ENCODE data around the gene PNMA8B. TPM values are rescaled to one million over a fixed set of nuclear protein-coding genes. Genes with fewer than 3 reads are reported as not detected.

Gene PNMA8B
- total and polyA plus RNA-seq, 2 donors (not counting 3 experiments of a cell fraction or from before 2014, with no cell fraction given): 0.11 TPM; not detected in 1

GRCh38 chr19:46513461-46514236, 18.0 kb upstream of the PNMA8B start:
- POLR2A ChIA-PET: no interaction called here
- FAIRE-seq (peak; percentile 90), DNase-seq (ENCODE audit: low read depth, low spot score) (peak; percentile 55)
- Histone ChIP-seq H3K4me1 (ENCODE audit: control insufficient read depth, extremely low read depth, insufficient read depth, low read length) (no peaks in the 10 kb centered on the region), H3K9me3 (replicated peaks; ENCODE audit: control insufficient read depth, insufficient read depth, low read length) (no peaks in the 10 kb centered on the region), H3K4me2 (ENCODE audit: insufficient read depth, low read length) (no peak overlapping the region), H3K27me3 (ENCODE audit: control insufficient read depth in 2 of 2, insufficient read depth in 2 of 2, low read length in 2 of 2) (no peaks in the 10 kb centered on the region), H3K4me3 (replicated peaks in 1 of 3; ENCODE audit: insufficient read depth in 1 of 3, low read depth in 1 of 3, low read length in 3 of 3) (no peak overlapping the region), H2AFZ (ENCODE audit: low read depth, low read length) (no peak overlapping the region), H3K9ac (replicated peaks; ENCODE audit: extremely low read depth, insufficient read depth, low read length) (no peak overlapping the region), H3K9me1 (replicated peaks; ENCODE audit: control insufficient read depth, extremely low read depth, insufficient read depth, low read length) (no peaks in the 10 kb centered on the region), H3K27ac (ENCODE audit: insufficient read depth, low read depth, low read length) (no peak overlapping the region), H4K20me1 (replicated peaks; ENCODE audit: control insufficient read depth, extremely low read depth, insufficient read depth, low read length) (no peaks in the 10 kb centered on the region), H3K36me3 (ENCODE audit: control insufficient read depth in 2 of 2, extremely low read depth in 1 of 2, insufficient read depth in 2 of 2, low read length in 2 of 2) (no peaks in the 10 kb centered on the region), H3K79me2 (ENCODE audit: control insufficient read depth, insufficient read depth, low read length) (no peaks in the 10 kb centered on the region)
- TF ChIP-seq JUN (IDR thresholded peaks at IDR 0.05; ENCODE audit: borderline replicate concordance, insufficient read depth, insufficient read length, low read depth): no peak
- peak; percentile 82 to 99 for TF ChIP-seq CTCF (IDR thresholded peaks at IDR 0.05; ENCODE audit: extremely low read depth in 1 of 2, insufficient read depth in 1 of 2, low read depth in 1 of 2, low read length in 2 of 2)
- CTCF ChIA-PET: interaction anchor here (0.8 to 6.5 kb wide), 10 partner anchors 14 to 435 kb away, joined by 3 to 72 read pairs (median 4); no protein-coding TSS in a partner anchor
- intact Hi-C loops (cut with micrococcal nuclease): loop anchor here (1.0 kb wide), 4 partner anchors 24 to 233 kb away; no protein-coding TSS in a partner anchor
- dilution Hi-C loops (cut with MboI; ENCODE audit: extremely low pct_ligation_motif_present, low sequenced_read_pairs): no loop called here
- no TSS peak for BruUV-seq (replicated peaks)

- H3K9ac ChIP-seq (replicated peaks; ENCODE audit: extremely low read depth, insufficient read depth, low read length): no peak overlapping the region
- H3K4me2 ChIP-seq (ENCODE audit: insufficient read depth, low read length): no peak overlapping the region
- intact Hi-C loops (cut with micrococcal nuclease) (no loop called here), dilution Hi-C loops (cut with MboI; ENCODE audit: extremely low pct_ligation_motif_present, low sequenced_read_pairs) (no loop called here)
- no peaks in the 10 kb centered on the region for H3K79me2 ChIP-seq (ENCODE audit: control insufficient read depth, insufficient read depth, low read length)
- DNase-seq (ENCODE audit: low read depth, low spot score) (no peak), FAIRE-seq (no peak)
- H3K4me1 ChIP-seq (ENCODE audit: control insufficient read depth, extremely low read depth, insufficient read depth, low read length): no peaks in the 10 kb centered on the region
- H3K27ac ChIP-seq (ENCODE audit: insufficient read depth, low read depth, low read length): no peak overlapping the region
- H3K4me3 ChIP-seq (replicated peaks in 1 of 3; ENCODE audit: insufficient read depth in 1 of 3, low read depth in 1 of 3, low read length in 3 of 3): no peak overlapping the region
- no peaks in the 10 kb centered on the region for H3K9me1 ChIP-seq (replicated peaks; ENCODE audit: control insufficient read depth, extremely low read depth, insufficient read depth, low read length)
- ChIA-PET CTCF (interaction anchor here (1.9 to 6.5 kb wide), 3 partner anchors 26 to 115 kb away, joined by 4 to 72 read pairs (median 7); no protein-coding TSS in a partner anchor), POLR2A (no interaction called here)
- no peaks in the 10 kb centered on the region for H3K9me3 ChIP-seq (replicated peaks; ENCODE audit: control insufficient read depth, insufficient read depth, low read length)
- no peaks in the 10 kb centered on the region for H3K36me3 ChIP-seq (ENCODE audit: control insufficient read depth in 2 of 2, extremely low read depth in 1 of 2, insufficient read depth in 2 of 2, low read length in 2 of 2)
- H4K20me1 ChIP-seq (replicated peaks; ENCODE audit: control insufficient read depth, extremely low read depth, insufficient read depth, low read length): no peaks in the 10 kb centered on the region
- BruUV-seq (replicated peaks): no TSS peak
- no peak overlapping the region for H2AFZ ChIP-seq (ENCODE audit: low read depth, low read length)
- H3K27me3 ChIP-seq (ENCODE audit: control insufficient read depth in 2 of 2, insufficient read depth in 2 of 2, low read length in 2 of 2): no peaks in the 10 kb centered on the region
- TF ChIP-seq FOS (IDR thresholded peaks at IDR 0.05; ENCODE audit: borderline replicate concordance, insufficient read depth, low read length) (no peak), POLR2AphosphoS5 (IDR thresholded peaks at IDR 0.05; ENCODE audit: insufficient read depth, low read depth, low read length) (no peak), GATA2 (IDR thresholded peaks at IDR 0.05; ENCODE audit: insufficient read depth, insufficient read length, low read depth, low read length) (no peak), CTCF (IDR thresholded peaks at IDR 0.05; ENCODE audit: extremely low read depth in 1 of 2, insufficient read depth in 1 of 2, low read depth in 1 of 2, low read length in 2 of 2) (no peak), MYC (IDR thresholded peaks at IDR 0.05; ENCODE audit: low read depth, low read length) (no peak), EZH2 (IDR thresholded peaks at IDR 0.05; ENCODE audit: borderline replicate concordance, low read depth, low read length, severe bottlenecking) (no peak), JUN (IDR thresholded peaks at IDR 0.05; ENCODE audit: borderline replicate concordance, insufficient read depth, insufficient read length, low read depth) (no peak), POLR2A (IDR thresholded peaks at IDR 0.05; ENCODE audit: low read depth, low read length) (no peak), MAX (IDR thresholded peaks at IDR 0.05; ENCODE audit: insufficient read depth, insufficient read length) (no peak)
These were observed 15.6 kb upstream of the PNMA8B start for GRCh38 chr19:46511237-46511636.

Data from endothelial cell of umbilical vein (primary cell).